NCI-H748 treated with DMSO at 0.1 percent for 48 hours (cell line): ENCODE measurements around the gene NEUROD1.
"Not testable (repeated sequence)": the region's sequence is repeated elsewhere in the genome, so short reads cannot be mapped to it uniquely, and the experiment has no call there.

Experiments used
- DNase-seq: peaks from one replicate; lab custom pipeline; 2025; lab: John Stamatoyannopoulos, UW

NEUROD1 gene

GRCh38 chr2:181680055-181680936 lies at the start of gene NEUROD1:
Gene NEUROD1 (minus strand): TSS chr2:181680517. CDS start chr2:181678860, 1,657 bp downstream.
- no peak for DNase-seq

- no peak for DNase-seq
Observed at GRCh38 chr2:181725476-181725875, 45.2 kb upstream of the NEUROD1 start.

- DNase-seq = no peak
Observed at GRCh38 chr2:181724662-181725061, 44.3 kb upstream of the NEUROD1 start.

GRCh38 chr2:181723731-181724130 lies 43.4 kb upstream of the NEUROD1 start:
- no peak for DNase-seq

DNA sequence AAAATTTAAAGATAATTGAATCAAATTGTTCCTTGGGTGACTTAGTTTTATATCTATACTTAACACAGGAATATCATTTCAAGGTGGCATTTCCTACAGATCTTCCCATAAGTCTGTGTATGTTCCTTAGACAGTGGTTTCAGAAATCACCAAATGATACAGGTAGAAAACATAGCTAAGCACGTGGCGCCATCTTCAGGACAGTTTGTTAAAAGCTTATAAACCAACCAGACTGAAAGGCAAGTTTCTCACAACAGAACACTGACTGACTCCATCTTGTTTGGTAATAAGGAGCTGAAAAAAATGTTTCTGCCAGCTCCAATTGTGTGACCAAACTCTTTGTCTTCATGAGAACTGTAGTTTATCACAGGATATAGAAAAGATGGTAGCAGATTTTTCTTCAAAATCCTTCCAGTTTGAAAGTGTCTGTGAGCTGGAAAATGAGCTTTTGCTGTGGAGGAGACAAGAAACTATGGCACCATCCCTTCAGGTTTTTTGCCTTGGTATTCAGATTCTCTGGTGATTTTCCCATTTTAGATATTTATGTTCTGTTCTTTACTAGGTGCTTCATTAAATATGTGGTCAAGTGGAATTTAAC lies 34.8 kb upstream of the NEUROD1 start:
- peak; percentile 95 for DNase-seq

GRCh38 chr2:181711051-181711450 lies 30.7 kb upstream of the NEUROD1 start:
- not testable (repeated sequence) for DNase-seq

- DNase-seq = not testable (repeated sequence)
Observed at GRCh38 chr2:181702519-181702918, 22.2 kb upstream of the NEUROD1 start.

GRCh38 chr2:181698223-181698622 lies 17.9 kb upstream of the NEUROD1 start:
- no peak for DNase-seq

GRCh38 chr2:181697571-181697970 lies 17.3 kb upstream of the NEUROD1 start:
- no peak for DNase-seq

- DNase-seq = no peak
Observed at GRCh38 chr2:181697126-181697525, 16.8 kb upstream of the NEUROD1 start.

DNA sequence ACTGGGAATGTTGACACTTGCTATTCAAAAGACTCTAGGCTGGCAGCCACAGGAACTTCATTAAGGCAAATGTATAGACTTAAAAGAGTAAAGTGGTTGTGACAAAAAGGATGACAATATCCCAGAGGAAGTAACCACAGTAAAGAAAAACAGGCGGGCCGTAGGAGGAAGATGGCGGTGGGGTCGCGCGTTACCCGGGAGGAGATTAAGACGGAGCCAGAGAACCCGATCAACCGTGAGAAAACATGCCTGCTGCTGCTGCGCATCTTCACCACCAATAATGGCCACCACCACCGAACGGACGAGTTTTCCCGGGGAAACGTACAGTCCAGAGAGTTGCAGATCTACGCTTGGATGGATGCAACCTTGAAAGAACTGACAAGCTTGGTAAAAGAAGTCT lies 14.0 kb upstream of the NEUROD1 start:
- no peak for DNase-seq

DNA sequence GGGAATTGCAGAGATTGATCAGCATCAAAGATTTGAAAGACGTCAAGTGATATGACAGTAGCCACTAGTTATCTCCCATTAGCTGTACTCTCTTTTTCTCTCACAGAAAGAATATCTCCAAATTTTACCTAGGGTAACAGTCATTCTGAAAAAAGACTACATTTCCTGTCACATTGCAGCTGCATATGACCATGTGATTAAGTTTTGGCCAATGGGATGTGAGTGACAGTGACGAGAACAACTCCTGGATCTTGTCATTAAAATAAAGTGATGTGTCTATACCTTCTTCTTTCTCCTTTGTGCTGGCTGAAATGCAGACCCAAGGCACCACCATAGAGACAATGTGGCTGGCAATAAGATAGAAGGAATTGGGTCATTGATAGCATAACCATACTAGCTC lies 10.5 kb upstream of the NEUROD1 start:
- no peak for DNase-seq

GRCh38 chr2:181686576-181687185 lies 6.4 kb upstream of the NEUROD1 start:
- DNase-seq = peak; percentile 87

DNA sequence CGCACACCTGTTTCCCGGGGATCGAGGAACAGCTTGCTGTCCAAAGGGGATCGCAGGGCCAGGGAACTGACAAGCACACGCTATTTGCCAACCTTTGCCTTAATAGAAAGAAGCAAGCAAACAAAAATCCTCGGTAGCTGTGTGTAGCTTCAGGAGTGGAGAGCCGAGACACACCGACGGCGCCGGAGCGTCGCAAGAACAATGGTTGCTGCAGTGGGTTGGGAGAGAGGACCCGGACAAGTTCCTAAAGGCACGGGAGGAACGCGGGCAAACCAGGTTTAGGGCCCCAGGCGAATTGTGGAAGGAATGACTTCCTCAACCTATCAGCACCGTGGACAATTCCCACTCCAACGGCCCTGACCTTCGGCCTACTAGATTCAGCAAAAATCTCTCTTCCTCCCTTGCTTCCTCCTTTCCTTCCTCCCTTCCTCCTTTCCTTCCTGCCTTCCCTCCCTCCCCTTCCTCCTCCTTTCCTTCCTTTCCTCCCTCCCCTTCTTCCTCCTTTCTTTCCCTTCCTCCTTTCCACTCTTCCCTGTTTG lies 4.9 kb upstream of the NEUROD1 start:
- peak; percentile 35 for DNase-seq

GRCh38 chr2:181684454-181685149 lies 4.3 kb upstream of the NEUROD1 start:
- no peak for DNase-seq

DNA sequence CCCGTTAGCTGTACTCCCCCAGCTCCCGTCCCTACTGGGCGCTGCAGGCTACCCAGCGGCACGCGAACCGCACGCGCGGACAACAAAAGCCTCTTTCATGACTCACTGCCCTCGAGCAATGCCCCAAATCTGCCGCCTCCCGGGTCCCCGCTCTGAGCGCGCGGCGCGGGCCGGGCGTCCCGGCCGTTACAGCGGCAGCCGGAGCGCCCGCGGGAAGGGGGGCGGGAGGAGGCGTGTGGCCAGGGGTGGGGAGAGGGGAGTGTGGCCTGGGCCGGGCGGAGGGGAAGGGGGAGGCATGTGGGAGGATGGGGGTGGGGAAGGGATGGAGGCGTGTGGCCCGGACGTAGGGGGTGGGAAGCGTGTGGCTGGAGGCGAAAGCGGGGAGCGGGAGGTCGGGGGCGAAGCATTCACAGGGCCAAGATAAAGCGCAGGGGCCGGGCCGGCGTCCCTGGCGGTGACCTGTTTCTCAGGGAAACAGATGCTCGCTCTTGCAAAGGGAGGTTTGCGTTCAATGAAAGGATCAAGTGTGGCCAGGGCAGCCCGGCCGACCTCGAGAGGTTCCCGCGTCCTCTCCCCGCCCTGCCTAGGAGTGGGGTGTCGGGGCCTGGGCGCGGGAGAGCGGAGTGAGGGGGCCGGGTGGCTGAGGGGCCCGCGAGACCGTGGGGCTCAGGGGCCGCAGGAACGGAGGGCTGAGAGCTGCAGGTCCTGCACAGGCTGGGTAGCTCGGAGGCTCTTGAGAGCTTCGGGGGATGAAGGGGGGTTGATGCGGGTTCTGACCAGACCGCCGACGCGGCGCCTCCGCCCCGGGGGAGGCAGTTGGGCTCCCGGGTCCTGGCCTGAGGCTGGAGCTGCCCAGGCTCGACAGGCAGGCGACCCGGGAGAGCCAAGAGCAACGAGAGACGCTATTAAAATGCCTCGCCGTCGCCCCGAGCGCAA lies 3.5 kb upstream of the NEUROD1 start:
- no peak for DNase-seq

DNA sequence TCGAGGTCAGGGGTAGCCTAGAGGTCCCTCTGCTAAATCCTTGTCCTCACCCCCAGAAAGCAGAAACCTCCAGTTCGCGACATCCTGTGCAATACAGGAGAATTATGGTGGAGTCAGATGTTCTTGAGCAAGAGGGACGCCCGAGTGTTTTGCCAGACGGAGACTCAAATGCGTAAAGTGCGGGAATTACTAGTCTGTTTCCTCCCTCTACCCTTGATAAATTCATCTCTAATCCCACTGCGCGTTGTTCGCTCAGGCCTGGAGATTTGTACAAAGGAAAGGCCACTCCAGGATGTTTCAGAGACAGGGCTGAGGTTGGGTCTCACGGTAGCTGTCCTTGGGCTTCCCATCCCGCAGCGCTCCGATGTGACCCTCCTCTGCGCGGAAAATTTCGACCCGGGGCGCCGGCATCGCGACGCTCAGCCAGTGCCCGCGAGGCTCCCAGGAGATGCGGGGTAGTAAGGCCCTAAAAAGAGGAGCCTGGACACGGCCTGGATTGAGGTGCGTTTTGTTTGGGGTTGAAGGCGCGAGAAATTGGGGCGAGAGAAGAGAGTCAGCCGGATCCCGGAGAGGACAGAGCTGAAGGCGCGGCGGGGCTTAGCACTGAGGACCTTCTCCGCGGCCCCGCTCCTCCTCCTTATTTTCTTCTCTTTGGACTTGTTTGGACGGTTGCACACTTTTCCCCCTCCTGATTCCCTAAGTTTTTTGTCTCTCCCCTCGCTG lies 2.6 kb upstream of the NEUROD1 start:
- no peak for DNase-seq

GRCh38 chr2:181682026-181682789 lies 1.9 kb upstream of the NEUROD1 start:
- no peak for DNase-seq
